ENCODE results near the gene C3orf33.

C3orf33 gene

DNA sequence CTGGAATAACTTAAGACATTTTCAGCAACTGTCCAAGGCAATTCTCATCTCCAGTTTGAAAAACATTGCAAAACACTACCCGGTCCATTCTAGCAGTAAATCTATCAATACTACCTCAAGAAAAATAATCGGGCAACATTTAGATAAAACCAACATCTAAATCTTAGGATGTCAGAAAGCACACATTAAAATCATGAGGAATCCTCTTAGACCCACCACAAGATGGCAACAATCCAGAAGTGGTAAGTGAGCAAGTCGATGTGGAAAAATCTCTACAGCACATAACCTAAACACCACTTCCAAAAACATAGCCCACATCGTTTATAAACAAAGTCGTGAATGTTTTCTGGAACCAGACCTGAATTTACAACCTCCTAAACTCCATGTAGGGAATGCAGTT is 66.9 kb downstream of the C3orf33 start:
- no peak for DNase-seq

DNA sequence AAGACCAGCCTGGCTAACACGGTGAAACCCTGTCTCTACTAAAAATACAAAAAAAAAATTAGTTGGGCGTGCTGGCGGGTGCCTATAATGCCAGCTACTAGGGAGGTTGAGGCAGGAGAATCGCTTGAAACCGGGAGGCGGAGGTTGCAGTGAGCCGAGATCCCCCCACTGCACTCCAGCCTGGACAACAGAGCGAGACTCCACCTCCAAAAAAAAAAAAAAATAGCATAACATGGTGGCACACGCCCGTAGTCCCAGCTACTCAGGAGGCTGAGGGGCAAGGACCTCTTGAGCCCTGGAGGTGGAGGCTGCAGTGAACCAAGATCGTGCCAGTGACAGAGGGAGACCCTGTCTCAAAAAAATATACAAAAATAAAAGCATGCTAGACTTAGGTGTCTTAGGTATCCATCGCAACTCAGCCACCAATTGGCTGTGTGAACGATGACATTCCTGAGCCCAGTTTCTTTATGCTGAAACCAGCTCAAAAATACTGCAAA is 67.5 kb downstream of the C3orf33 start:
- no peak for DNase-seq

DNA sequence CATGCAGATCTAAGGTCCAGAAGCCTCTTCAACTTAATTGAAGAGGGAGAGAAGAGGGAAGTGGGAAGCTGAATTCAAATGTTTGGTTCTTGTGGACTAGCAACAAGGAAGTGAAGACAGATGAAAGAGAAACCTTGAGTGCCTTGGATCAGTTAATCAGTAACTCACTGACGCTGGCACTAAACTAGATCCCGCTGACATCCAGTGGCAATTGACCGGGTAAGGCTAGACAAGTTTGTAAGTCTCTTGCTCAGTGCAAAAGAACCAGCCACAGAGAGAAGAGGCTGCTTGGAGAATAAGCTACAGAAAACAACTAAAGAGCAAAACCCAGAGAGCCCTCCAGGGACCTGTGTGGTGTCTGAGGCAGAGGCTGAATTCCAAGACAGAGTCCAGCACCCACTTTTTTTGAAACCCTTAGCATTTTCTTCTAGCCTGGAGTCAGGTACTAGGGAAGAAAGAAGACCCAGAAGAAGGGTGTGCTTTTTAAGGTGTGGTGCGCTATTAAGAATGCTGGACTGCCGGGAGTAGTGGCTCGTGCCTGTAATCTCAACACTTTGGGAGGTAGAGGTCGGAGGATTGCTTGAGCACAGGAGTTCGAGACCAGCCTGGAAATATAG is 68.1 kb downstream of the C3orf33 start:
- no peak for DNase-seq

DNA sequence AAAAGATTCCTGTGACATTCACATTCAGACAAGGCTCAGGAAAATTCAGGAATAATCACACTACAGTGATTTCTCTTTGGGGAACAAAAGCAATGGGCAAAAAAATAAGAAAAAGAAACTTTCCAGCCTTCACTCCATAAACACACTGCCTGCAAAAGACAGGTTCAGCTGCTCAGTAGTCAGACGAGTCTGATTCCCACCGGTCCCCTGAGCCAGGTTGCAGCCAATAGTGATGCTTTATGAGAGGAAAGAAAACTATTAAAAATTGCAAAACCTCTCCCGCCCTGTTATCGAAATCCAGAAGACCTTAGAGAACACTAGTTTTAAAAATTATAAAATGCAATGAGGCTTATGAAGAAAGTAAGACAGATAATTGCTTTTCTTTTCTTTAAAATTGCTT is 69.7 kb downstream of the C3orf33 start:
- no peak for DNase-seq

DNA sequence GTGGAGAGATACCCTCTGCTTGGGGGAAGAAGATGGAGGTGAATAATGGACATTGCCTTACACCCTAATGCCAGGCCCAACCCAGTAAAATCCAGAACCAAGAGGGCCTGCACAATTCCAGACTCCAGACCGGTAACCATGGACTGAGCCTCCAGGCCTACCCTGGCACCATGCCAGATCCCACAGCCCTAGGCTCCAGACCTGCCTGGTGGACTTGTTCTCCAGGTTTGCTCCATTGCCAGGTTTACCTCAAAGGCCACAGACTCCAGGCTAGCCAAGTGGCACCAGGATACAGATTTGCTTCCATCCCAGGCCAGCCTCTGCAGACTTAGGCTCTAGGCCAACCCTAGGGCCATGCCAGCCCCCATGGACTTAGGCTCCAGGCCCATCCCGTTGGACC is 75.2 kb downstream of the C3orf33 start:
- DNase-seq, result no peak

DNA sequence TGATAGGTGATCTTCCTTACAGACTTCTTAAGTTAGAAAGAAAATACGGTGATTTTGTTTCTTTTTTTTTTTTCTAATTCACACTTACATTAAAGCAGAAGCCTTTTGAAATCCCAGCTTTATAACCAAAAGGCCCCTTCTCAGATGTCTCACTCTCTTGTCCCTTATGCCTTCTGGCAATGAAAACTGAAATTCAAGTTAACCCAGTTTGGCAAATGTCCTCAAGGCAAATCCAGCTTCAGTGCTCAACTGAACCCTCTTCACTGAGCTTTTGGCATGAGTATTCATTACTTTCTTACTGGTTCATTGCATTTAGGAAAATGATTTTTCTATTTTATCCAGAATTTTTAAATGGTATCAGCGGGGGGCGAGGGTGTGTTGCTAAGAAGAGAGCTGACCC is 78.2 kb downstream of the C3orf33 start:
- no peak for DNase-seq

DNA sequence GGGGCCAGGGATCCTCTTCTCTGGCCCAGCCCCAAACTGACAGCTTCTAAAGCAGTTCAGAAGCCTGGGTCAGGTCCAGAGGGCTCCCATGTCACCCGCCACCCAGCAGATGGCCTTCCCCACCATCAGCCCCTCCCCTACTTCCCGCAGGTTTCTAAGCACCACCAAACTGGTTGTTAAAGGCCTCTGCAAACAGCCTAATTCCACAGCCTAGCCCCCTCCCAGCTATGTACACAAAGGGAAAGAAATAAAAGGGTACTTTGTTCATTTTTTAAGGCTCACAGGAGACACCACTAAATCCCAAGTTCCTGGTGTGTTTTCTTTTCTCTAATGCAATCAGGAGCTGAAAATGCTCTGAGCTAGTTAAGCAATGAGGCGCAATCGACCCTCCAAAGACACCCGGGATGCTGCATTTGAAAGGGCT is 91.8 kb downstream of the C3orf33 start:
- DNase-seq, result no peak

All from NCI-H187 treated with DMSO at 0.1 percent for 48 hours (cell line).